ENCODE measurements around the gene SDC3.
"Not testable (repeated sequence)": the region's sequence is repeated elsewhere in the genome, so short reads cannot be mapped to it uniquely, and the experiment has no call there.

The SDC3 gene

DNA sequence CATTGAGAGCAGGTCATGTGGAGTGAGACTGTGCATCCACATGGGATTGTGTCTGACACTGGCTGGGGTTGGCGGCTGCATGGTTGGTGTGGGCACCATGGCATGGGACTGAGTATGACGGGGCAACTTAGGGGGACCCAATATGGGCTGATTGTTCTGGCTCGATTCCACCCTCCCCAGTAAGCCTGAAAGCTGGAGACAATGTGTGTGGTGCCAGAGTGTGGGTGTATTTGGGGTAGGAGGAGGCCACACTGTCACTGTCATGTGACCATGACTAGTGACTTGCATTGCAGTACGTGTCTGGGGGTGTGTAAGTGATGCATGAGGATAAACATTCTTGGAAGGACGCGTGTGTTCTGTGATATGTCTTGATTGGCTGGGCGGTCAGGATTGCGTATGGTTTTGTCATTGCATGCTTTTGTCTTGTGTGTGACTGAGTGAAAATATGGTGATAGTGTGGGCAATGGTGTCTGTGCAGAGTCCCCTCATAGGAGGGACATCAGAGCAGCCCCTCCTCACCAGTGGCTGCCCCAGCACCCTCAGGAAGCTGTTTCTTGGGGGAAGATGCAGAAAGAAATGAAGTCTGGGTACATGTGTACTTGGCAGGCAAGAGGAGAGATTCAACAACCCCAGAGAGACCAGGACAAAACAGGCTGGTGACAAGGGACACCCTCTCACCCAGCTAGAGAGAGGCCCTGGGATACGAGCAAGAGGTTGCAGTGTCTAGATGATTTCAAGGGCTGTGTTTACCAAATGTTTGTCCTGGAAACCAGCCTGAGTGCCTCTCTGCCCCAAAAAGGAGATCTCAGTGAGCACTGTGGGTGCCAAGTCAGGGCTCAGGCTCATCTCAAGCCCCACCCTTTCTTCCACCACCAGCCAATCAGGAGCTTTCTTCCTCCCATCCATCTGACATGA lies 36.3 kb downstream of the SDC3 start:
- DNase-seq, result no peak

- no peak for DNase-seq
Observed at GRCh38 chr1:30871276-30871871, 37.2 kb downstream of the SDC3 start.

DNA sequence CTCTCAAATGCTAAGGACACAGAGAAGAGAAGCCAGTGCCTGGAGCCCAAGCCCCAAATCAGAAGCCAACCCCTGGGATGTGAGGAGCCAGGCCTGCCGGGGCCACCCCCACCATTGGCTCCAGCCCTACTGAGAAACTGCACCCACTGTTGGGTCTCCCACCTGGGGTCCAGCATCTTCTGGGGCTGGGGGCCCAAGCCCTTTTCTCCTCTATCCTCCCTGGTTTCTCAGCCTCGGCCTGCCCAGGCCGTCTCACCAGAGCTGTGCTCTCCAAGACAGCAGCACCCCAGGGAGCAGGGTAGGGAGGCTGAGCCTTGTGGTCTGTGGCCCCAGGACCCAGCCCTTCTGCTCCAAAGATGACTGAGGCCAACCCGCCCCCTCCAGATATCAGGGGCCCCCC lies 37.9 kb downstream of the SDC3 start:
- DNase-seq, result no peak

DNA sequence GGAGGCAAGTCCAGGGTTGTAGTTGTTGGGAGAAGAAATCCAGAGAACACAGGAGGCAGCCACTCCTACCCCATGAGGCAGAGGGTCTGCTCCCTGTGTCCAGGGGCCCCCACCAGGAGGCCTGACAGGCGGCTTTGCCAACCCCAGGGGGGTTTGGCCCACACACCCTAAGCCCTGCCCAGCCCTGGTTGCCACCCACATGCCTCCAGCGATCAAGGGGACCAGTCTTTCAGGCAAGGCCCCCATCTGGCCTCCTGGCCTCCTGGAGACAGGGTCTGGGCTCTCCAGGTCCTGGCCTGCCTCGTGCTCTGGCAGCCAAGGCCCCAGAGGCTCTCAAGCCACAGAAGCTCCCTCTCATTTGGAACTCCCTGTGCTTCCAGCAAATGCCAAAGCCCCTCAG lies 38.5 kb downstream of the SDC3 start:
- no peak for DNase-seq

DNA sequence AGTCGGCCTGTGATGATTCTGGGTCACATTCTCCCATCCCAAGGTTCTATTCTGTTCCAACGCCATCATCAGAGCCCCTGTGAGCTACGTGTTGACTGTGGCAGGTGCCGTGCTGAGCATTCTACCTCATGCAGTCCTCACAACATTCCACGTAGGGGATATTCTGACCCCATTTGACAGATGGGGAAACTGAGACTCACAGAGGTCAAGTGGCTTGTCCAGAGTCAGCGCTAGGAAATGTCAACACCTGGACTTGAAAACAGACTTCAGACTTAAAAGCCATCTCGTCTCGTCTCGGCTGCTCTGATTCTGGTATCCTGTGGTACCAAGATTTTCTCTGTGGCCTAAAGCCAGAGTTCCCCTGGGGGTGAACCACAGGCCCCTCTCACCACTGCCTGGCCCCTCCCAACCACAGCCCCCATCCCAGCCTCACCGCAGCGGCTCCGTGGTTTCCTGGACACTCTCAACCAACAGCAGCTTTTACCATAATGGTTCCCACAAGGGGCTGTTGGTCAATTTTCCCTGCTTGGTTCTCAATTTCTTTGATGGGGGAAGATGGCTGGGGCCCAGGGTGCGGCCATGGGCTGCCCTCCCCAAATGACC lies 39.6 kb downstream of the SDC3 start:
- no peak for DNase-seq

DNA sequence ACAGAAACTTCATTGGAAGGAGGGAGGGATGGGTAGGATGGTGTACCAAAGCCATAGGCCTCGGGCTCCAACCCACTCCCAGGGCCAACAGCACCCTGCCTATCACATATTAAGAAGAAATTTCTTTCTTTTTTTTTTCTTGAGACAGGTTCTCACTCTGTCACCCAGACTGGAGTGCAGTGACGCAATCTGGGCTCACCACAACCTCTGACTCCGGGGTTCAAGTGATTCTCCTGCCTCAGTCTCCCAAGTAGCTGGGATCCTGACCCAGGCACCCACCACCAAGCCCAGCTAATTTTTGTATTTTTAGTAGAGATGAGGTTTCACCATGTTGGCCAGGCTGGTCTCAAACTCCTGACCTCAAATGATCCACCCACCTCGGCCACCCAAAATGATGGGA lies 40.5 kb downstream of the SDC3 start:
- DNase-seq, result not testable (repeated sequence)

- DNase-seq, result no peak
Observed at GRCh38 chr1:30867537-30867936, 41.0 kb downstream of the SDC3 start.

DNA sequence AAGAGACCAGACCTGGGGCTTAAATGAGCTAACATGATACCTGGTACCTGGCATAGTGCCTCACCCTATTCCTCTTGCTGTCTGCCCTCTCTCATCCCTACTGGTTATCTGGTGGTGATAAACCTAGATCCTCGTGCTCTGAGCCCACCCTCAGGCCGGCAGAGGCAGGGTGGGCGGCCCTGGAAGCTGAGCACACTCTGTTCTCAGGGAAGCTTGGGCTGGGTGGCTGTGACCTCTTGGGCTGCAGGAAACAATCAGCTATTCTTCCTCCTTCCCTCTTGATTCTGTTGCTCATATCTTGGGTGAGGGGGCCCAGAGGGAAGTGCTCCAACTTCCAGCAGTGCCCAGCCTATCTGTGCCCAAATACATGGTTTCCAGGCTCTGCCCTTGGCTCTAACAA lies 42.0 kb downstream of the SDC3 start:
- no peak for DNase-seq

DNA sequence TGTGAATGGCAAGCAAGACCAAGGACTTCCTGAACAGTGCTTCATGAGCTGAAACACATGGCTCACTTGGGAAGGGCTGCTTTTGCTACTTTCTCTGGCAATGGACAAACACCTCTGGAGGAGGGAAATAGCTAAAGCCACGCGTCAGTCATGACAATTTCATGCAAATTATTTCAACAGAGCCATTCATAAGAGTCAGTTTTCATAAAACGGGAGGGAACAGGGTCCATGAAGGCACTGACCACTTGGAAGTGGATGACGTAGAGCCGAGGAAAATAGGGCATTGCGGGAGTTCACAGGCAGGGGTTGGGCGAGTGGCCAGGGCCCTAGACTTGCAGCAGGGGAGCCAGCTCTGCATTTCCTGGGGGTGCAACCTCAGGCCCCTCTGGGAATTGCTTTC lies 43.9 kb downstream of the SDC3 start:
- no peak for DNase-seq

DNA sequence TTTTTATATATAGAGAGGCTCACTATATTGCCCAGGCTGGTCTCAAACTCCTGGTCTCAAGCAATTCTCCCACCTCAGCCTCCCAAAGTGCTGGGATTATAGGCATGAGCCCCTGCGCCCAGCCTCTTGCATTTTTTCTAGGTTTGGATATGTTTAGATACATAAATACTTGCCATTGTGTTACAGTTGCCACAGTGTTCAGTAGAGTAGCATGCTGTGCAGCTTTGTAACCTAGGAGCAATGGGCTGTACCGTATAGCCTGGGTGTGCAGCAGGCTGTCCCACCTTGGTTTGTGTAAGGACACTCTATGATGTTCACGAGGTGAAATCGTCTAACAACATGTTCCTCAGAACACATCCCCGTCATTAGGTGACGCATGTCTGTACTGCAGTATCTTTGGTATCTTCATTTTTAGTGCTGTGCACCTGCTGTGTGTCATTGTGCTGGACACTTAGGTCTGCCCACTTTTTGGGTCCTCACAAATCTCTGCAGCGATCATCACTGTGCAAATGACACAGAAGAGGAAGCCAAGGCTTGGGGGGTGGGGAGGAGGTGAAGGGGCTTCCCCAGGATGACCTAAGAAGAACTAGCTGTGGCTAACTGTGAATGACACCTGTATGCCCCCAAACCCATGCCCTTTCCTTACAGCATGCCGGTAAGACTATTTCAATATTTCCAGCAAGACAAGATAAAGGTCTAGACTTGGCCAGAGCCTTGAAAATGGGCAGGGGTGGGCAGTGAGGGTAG lies 44.5 kb downstream of the SDC3 start:
- no peak for DNase-seq

GRCh38 chr1:30860320-30860652 lies 48.3 kb downstream of the SDC3 start:
- DNase-seq, result no peak

DNA sequence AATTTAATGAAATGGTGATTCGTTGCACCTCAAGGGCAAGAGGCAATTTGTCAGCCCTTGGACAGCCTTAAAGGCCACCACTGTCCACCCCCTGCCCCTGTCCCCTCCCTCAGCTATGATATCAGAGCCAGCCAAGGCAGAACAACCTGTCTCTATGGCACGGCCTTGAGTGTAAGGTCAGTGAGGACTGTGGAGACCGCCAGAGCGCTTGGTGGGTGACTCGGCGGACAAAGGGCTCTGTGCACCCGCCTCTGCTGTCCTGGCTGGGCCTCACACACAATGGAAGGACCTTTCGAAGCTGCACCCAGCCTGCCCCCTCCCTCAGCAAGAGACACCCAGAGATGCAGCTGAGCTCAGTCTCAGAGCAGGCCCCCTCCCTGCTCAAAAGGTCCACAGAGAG lies 50.6 kb downstream of the SDC3 start:
- no peak for DNase-seq

DNA sequence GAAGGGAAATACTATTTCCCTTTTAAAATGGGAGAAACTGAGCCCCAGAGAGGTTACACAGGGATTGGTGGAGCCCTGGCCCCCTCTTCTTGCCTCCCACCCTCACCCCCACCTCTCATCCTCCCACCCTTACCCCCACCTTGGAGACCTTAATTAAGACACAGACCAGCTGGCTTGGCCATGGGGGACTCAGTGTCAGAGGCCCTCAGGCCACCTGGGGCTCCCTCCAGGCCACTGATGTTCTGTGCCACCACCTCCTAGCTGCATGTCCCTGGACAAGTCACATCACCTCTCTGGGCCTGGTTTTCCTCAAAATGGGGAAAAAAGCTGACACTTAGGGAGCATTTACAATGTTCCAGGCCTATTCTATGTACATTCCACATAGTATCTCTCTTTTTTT lies 51.5 kb downstream of the SDC3 start:
- DNase-seq, result no peak

- no peak for DNase-seq
Observed at GRCh38 chr1:30856260-30856790, 52.2 kb downstream of the SDC3 start.

- DNase-seq, result no peak
Observed at GRCh38 chr1:30855686-30856259, 52.8 kb downstream of the SDC3 start.

DNA sequence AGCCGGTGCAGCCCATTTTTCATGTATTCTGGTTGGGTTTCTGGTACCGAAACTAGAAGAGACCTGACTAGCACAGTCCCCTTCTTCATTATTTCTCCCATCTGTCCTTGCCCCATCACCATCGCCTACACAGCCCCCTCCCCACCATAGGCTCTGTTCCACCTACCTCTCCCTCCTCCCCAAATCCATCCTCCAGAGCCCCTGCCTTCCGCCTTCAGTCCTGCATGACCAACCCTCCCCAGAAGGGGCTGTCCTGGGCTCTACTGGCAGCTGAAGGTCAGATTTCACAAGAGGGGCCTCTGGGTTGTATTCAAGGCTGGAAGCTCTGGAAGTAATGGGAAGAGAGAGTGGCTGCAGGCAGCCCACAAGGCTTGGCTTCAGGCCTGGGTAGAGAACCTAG lies 55.2 kb downstream of the SDC3 start:
- DNase-seq, result no peak

DNA sequence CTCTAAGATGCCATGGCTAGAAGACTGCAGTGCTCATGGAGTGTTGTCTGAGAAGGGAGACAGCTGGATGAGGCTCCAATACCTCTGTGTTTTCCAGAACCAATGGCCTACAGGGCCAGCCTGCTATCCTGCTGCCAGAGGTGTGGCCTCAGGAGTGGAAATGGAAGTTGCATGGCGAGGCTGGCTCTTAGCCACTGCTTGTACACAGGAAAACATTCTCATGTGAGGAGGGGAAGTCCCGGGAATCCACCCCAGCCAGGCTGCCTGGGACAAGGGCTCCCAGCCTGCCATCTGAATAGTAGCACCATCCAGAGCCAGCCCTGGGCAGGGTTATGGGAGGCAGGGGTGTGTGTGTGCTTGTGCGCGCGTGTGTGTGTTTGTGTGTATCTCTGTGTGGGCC lies 56.5 kb downstream of the SDC3 start:
- no peak for DNase-seq

GRCh38 chr1:30851286-30851685 lies 57.3 kb downstream of the SDC3 start:
- no peak for DNase-seq

DNA sequence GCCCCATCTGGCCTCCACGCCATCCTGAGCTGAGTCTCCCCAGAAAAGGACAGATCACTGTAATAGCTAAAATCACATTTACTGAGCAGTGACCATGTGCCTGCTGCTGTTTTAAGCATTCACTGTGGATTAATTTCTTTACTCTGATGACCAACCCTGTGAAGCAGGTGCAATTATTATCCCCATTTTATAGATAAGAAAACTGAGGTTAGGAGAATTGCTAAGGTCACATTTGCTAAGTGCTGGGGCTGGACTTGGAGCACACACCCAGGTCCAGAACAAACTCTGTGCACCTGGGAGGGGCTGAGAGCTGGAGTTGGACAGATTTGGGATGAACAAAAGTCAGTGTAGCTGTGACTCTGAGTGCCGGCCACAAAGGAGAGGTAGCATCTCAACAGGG lies 58.0 kb downstream of the SDC3 start:
- no peak for DNase-seq

GRCh38 chr1:30848130-30848529 lies 60.4 kb downstream of the SDC3 start:
- DNase-seq, result no peak

DNA sequence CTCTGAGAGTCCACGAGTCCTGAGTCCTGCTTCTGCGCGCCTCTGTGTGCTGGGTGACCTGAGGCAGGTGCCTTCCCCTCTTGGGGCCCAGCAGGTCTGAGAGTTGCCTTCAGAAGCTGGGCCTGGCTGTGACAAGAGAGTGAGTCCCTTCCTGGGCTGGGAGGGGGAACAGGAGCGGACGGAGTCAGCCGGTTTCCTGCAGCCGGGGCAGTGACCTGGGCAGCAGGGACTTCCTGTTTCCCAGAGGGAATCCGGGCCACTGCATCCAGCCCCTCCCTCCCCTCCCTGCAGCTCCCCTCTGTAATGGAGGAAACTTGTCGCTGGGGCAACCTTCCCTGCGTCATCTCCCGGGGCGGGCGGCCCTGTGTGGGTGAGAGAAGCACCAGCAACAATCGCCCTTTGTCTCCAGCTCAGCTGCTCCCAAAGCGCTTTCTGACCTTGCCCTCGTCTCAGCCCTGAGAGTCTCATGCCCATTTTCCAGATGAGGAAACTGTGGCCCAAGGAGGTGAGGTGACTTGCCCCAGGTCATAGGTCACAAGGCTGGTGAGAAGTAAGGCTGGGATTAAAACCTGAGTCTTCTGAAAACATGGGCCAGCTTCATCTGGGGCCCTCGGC lies 61.1 kb downstream of the SDC3 start:
- DNase-seq, result no peak

DNA sequence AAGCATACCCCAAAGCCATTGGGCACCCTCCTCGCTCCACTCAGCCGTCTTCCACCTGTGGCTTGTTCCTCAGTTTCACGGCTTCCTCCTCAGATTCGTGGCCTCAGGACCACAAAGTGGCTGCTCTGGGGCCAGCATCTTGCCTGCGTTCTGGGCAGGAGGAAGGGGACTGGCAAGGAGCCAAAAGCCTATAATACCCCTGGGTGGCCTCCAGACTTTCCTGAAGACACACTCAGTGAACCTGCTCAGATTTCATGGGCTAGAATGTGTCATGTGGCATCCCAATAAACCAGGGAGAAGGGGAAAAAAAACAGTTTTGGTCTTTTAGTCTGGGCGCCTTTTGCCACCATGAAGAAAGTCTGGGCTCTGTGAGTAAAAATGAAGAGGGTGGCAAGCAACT lies 62.0 kb downstream of the SDC3 start:
- DNase-seq, result no peak

DNA sequence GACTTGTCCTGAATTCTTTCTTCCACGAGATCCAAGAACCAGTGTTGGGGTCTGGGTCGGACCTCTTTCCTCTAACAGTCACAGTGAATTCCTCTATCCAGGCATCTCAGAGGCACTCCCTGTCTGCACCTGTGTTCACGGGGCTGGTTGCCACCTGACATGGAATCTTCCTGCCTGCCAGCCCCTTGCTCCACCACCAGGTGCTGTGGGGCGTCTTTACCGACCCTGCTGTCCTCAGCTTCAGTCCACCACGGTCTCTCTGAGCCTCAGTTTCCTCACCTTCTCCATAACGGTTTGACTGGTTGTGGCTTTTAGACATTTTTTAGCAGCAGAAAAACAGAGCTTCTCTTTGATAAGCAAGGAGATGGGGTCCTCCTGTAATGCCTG lies 62.7 kb downstream of the SDC3 start:
- DNase-seq, result no peak

Data from GOT3 (cell line).